DMS153 (cell line): ENCODE data around the gene GLT6D1.
"Not testable (repeated sequence)": the region's sequence is repeated elsewhere in the genome, so short reads cannot be mapped to it uniquely, and the experiment has no call there.

Experiments
- DNase-seq: peaks from one replicate; lab custom pipeline; 2025; lab: John Stamatoyannopoulos, UW

The GLT6D1 gene

DNA sequence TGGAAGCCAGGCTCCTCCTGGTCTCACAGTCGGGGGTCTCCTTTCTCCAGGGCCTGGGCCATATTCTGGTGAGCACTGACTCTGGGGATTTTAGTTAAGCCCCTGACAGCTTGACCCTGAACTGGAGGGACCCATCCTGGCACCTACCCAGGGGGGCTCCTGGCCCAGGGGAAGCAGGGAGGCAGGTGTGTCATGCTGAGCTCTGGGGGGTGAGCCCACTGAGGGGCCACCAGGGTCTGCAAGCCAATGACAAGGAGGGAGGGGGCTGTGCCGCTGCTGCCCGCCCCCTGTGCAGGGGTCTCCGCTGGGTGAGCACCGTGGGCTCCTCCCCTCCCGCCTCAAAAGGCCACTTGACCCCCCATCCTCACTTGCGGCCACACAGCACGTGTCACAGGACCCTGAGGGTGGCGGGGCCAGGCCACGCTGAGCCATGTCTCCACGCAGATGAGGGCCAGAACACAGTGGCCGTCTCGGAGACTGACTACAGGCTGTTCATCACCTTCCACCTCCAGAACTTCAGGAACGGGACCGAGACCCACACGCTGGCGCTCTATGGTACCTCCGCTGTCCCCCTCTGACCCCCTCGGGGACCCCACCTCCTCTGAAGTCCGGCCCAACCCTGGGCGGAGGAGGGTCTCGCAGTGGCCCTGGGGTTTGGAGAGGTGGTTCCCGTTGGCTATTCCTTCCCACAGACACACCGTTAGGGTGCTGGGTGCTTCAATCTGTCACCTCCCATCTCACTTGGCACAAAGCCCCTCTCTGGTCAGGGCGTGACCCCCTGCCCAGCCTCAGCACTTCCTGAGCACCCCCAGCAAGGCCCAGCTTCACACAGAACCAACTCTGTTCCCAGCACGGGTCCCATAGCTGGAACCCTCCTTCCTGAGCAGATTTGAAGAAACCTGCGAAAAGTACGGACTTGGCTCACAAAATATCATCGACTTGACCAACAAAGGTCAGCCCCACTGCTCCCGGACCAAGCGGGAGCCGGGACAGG lies 25.8 kb upstream of the GLT6D1 start:
- DNase-seq: no peak

DNA sequence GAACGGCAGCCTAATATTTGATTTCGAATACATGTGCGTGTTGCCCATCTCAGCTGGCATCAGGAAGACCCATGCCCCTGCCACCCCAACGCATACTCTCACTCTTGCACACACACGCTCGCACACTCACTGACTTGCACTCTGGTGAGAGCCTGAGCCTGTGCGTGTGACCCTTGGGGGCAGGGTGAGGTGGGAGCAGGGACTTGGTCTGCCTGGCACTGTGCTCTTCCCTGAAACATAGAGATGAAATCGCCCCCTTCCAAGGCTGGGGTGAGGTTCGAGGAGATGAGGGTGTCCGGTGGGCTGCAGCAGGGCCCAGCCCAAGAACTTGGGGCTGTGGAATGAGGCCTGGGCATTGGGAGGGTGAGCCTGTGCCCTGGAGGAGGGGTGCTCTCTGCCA lies 24.9 kb upstream of the GLT6D1 start:
- DNase-seq: no peak

DNA sequence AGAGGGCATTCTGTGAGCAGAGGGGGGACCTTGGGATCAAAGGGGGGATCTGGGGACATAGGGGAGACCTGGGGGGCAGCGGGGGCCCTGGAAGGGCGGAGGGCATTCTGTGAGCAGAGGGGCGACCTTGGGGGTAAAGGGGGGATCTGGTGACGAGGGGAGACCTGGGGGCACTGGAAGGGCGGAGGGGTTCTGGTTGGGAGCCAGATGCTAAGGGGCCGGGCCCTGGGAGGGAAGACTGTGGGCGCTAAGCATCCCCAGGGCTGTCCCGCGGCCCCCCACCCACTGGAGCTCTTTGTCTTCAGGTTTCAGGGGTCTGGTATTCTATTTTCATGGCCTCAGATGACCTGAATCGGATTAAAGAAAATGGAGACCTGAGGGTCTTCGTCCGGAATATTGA lies 24.5 kb upstream of the GLT6D1 start:
- no peak for DNase-seq

- no peak for DNase-seq
These were observed 24.1 kb upstream of the GLT6D1 start for GRCh38 chr9:135663451-135663770.

GRCh38 chr9:135662758-135663450 lies 23.6 kb upstream of the GLT6D1 start, which contains the start of gene LCN9:
LCN9 (plus strand) TSS chr9:135663309; CDS start chr9:135663322, 13 bp downstream.
- no peak for DNase-seq

- DNase-seq: no peak
These were observed 22.6 kb upstream of the GLT6D1 start for GRCh38 chr9:135661816-135662560.

DNA sequence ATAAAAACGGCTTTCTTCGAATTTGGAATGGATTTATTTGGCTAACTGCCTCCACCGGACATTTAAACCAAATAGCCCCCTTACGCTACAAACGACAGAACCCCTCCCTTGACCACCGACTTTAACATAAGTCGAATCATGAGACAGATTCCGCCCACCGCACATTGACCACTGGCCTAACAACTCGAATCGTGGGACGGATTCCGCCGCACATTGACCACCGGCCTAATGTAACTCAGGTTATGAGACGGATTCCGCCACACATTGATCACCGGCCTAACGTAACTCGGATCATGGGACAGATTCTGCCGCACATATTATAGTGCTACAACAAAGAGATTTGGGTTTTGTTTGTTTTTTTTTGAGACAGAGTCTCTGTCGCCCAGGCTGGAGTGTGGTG lies 21.1 kb upstream of the GLT6D1 start:
- DNase-seq: no peak

DNA sequence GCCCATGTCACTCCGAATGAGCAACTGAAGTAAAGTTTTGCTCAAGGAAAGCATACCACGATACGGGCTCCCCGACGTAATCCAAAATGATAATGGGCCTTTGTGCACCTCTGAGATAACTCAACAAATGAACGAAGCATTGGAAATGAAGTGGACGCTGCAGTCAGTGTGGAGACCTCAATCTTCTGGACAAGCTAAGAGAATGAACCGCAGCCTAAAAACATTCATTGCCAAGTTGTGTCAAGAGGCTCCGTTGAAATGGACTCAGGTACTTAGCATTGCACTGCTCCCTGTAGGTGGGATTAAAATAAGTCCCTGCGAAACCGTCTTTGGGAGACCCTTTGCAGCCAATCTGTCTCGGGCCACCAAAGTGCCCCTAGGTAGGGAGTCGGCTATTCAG lies 19.9 kb upstream of the GLT6D1 start:
- DNase-seq: no peak

GRCh38 chr9:135657416-135657815 lies 18.1 kb upstream of the GLT6D1 start:
- DNase-seq: no peak

- no peak for DNase-seq
These were observed 16.0 kb upstream of the GLT6D1 start for GRCh38 chr9:135655317-135655716.

- no peak for DNase-seq
These were observed 11.1 kb upstream of the GLT6D1 start for GRCh38 chr9:135650408-135650807.

DNA sequence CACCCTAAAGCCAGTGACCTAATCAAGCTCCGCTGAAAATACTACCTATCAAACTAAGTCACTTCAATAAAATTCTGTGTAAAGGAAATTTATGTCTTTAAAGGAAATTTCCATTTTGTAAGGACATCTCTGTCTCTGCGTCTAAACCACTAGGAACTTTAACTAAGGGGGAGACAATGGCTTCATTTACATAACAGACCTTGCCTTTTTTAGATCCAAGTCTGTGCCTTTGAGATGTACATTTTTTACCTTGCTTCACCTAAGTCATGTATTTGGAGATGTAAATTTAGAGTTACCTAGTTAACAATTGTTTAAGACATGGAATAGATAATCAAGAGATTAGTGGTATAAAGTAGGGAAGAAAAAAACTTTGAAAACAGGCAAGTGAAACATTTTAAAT lies 10.2 kb upstream of the GLT6D1 start:
- no peak for DNase-seq

GRCh38 chr9:135648494-135649410 lies 9.4 kb upstream of the GLT6D1 start:
- no peak for DNase-seq

GRCh38 chr9:135647884-135648283 lies 8.5 kb upstream of the GLT6D1 start:
- DNase-seq: no peak

DNA sequence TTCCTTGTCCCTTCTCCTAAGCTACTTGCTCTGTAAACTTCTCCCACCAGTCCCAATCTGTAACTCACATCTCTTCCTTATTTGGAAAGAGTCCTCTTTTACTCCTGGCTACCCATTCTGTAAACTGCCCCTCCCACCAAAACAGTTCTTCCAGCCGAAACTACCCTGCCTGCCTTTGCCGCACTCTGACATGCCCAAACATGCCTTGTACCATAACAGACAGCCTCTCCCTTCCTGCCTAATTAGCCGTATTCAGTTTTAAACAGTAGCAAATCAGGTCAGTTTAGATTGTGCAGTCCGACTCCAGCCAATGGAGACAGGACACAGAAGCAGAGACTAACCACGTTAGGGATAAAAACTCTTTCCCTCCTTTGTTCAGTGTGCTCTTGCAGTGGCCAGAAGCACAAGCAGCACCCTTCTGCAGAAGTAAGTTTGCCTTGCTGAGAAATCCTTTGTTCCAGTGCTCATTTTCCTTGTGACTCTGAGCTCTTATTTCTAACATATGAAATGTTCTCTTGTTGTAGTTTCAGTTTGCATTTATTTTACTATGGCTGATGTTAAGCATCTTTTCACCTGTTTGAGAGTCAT lies 5.4 kb upstream of the GLT6D1 start:
- DNase-seq: no peak

DNA sequence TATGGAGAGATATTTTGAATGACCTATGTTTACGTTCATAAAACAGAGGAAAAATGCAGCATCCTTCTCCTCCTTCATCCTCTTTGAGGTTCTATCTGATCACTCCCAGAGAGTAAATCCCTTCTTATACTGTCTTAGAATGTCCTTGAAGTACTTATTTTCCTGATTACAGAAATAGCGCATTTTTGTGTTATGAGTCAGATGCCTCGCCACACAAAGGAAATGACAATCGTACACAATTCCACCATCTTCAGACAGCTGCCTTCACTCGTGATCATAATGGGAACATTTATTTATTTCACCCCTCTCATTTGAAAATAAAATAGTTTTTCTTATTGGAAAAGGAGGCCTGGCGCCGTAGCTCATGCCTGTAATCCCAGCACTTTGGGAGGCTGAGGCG lies 2.4 kb upstream of the GLT6D1 start:
- no peak for DNase-seq

- no peak for DNase-seq
These were observed 1.7 kb upstream of the GLT6D1 start for GRCh38 chr9:135641047-135641446.

DNA sequence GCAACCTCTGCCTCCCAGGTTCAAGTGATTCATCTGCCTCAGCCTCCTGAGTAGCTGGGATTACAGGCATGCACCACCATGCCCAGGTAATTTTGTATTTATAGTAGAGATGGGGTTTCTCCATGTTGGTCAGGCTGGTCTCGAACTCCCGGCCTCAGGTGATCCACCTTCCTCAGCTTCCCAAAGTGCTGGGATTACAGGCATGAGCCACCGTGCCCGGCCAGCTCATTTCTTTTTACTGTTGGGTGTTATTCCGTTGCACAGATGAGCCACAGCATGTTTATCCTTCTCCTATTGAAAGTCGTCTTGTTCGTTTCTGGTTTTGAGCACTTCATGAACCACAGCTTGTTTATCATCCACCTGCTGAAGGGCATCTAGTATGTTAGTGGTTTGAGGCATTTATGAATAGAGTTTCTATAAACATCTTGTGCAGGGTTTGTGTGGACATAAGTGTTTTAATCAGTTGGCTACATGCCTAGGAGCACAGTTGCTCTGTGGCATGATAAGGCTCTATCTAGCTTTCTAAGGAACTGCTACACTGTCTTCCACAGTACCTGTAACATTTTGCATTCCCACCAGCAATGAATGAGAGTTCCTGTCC lies 2.3 kb downstream of the GLT6D1 start:
- not testable (repeated sequence) for DNase-seq

DNA sequence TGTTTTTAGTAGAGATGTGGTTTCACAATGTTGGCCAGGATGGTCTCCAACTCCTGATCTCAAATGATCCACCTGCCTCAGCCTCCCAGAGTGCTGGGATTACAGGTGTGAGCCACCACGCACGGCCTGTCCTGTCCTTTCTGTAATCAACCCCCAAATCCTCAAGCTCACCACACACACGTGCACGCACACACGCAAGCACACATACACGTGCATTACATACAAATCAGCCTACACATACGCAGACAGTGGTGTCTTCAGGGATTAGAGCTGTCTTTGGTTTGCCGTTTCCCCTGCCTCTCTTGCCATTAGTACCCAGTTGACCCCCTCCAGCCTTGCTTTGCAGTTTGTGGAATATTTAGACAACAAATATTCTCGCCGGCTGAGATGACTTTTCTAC lies 6.5 kb downstream of the GLT6D1 start:
- no peak for DNase-seq

DNA sequence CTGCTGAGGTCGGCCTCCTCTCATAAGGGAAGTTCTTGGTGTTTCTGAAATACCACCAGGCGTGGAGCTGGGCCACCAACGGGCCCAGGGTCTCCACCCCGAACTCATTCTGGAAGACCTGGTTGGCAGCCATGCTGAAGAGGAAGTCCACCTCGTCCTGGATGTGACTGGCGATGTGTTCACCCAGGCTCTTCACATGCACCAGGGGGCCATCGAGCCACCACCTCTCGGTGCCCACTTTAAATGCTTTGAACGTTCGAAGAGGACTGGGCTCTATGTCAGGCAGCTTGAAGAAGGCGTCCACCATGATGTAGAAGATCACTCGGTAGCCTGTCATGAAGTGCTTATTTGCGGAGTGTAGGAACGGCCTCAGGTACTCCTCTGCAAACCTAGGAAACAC lies 15.1 kb downstream of the GLT6D1 start:
- no peak for DNase-seq
